Urothelium cell line (cell line): ENCODE data around the gene NUFIP2.
"Not testable (repeated sequence)": the region's sequence is repeated elsewhere in the genome, so short reads cannot be mapped to it uniquely, and the experiment has no call there.

Source experiments
- DNase-seq: peaks from one replicate; pipeline ENCODE4 v3.0.0; 2011; ENCODE audit warnings: low spot score, mixed read lengths
- FAIRE-seq: peaks from 2 replicates; lab custom pipeline; 2011; peaks lifted over from hg19 to GRCh38; lab: Jason Lieb, UNC

NUFIP2 gene

DNA sequence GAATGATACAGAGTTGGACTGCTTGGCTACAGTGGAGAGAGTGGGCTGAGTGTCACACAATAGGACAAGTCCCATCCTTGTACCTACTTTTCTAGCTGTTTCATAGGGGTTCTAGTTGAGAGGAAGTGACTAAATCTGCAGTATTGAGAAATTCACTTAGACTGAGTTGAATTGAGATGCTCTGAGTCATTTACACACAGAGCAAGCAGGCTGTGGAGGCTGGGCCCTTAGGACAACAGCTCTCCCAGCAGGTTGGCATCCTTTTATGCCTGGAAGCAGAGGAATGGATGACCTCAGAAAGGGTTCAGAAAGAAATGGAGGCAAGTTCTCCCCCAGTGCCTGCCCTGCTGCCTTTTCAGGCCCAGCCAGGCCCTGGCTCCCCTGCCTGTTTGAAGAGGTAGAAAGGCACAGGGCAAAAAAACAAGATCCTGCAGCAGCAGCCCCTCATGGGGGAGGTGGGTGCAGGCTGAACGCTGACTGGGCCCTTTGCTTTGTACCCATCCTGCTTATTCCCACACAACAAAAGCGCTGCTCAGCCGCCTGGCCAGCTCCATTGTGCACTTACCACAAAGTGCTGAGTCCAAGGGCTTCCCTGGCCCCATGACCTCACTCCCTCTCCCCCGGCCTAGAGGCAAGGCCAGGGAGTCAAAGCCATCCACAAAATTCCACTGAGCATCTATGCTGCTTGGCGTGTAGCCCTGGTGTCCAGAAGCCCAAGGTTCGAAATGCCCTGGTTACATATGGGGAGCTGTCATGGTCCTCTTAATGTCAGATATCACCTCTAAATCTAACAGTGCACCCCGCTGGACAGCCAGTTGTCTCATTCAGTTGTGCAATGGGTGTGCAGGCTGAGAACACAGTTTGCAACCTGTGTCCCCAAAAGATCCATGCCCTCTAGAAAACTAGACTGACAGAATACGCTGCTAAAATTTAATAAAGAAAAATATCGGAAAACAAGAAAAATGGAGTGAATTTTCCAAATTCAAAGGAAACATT is 52.7 kb downstream of the NUFIP2 start:
- peak; percentile 92 for DNase-seq
- peak; percentile 97 for FAIRE-seq

DNA sequence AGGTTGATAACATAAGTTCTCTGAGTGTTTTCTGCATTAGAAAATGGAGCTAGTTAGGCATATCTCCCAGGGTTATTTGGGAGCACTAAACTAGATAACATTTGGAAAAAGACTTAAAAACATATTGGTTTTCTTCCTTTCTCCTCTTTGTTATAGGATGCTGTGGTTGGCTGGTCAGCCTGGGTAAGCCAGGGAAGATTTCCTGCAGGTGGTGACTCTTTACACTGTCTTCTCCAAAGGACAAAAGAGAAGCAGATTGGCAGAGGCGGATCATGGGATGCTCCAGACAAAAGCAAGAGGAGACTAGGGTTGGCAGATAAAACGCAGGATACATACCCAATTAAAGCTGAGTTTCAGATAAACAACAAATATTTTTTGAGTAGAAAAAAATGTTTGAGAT is 53.5 kb downstream of the NUFIP2 start:
- FAIRE-seq: no peak
- peak; percentile 36 for DNase-seq

DNA sequence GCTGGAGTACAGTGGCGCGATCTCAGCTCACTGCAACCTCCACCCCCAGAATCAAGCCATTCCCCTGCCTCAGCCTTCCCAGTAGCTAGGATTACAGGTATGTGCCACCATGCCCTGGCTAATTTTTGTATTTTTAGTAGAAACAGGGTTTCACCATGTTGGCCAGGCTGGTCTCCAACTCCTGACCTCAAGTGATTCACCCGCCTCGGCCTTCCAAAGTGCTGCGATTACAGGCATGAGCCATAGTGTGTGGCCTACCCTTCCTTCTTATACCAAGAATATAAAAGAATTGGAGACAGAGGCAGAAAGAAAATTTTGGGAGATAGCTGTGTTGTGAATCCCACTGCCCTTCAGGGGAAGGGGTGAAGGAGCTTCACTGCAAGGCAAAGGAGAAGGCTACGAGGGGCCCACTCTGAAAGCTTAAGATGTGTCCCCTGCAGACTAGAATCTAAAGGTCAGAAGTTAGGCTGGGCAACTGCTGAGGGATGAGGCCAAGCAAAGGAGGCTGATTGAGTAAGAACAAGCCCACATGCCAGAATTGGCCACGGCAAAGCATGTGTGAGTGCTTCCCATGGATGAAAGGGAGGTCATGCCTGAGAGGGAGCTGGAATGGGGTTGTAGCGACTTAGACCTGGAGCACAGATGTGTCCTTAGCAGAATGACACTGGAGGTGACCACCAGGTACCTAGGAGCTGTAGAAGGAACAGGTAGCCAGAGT is 55.7 kb downstream of the NUFIP2 start:
- no peak for DNase-seq
- no peak for FAIRE-seq

DNA sequence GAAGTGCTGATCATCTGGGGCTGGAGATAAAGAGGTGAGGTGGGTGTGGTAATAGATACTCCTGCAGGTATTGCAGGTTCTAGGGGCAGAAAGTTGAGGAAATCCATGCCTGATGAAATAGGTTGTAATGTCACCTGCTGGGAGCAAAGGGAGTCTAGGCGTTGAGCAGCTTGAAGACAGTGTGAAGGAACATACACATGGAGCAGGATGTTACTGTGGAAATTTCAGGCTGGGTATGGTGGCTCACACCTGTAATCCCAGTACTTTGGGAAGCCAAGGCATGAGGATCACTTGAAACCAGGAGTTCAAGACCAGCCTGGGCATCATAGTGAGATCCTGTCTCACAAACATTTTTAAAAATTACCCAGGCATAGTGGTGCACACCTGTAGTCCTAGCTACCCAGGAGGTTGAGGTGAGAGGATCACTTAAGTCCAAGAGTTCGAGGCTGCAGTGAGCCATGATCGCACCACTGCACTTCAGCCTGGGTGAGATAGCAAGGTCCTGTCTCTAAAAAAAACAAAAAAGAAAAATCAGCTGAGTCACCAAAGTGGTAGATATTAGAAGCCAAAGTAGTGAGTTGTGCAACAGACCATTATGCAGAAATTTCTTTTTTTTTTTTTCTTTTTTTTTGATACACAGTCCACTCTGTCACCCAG is 56.3 kb downstream of the NUFIP2 start:
- DNase-seq (no peak), FAIRE-seq (no peak)

DNA sequence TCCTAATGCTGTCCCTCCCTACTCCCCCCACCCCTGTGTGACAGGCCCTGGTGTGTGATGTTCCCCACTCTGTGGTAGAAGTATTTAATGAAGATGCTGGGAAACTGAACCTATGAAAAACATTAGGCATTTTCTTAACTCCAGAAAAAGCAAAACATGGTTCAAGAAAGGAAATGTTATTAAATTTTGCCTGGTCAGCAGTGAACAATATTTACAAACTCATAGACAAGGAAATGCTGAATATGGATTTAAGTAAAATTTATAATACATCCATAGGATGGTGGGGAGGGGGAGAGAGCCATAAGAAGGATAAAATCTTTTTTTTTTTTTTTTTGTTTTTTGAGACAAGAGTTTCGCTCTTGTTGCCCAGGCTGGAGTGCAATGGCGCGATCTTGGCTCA is 58.0 kb downstream of the NUFIP2 start:
- DNase-seq: no peak
- FAIRE-seq: no peak

DNA sequence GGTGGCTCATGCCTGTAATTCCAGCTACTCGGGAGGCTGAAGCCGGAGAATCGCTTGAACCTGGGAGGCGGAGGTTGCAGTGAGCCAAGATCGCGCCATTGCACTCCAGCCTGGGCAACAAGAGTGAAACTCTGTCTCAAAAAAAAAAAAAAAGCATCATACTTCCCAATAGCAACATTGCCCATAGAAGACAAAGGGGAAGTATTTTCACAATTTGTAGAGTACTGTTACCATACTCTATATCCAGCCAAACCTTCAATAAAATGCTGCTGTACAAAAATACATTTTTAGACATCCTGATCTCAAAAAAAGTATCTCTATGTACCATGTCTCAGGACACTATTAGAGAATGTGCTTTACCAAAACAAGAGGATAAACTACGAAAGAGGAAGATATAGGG is 59.0 kb downstream of the NUFIP2 start:
- not testable (repeated sequence) for FAIRE-seq, DNase-seq

DNA sequence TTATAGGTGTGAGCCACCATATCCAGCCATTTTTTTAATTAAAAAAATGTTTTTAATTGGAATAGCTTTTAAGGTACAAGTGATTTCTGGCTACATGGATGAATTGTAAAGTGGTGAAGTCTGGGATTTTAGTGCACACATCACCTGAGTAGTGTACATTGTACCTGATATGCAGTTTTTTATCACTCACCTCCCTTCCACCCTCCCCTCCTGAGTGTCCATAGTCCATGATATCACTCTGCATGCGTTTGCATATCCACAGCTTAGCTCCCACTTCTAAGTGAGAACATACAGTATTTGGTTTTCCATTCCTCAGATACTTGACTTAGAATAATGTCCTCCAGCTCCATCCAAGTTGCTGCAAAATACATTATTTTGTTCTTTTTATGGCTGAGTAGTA is 60.6 kb downstream of the NUFIP2 start:
- DNase-seq (no peak), FAIRE-seq (no peak)

DNA sequence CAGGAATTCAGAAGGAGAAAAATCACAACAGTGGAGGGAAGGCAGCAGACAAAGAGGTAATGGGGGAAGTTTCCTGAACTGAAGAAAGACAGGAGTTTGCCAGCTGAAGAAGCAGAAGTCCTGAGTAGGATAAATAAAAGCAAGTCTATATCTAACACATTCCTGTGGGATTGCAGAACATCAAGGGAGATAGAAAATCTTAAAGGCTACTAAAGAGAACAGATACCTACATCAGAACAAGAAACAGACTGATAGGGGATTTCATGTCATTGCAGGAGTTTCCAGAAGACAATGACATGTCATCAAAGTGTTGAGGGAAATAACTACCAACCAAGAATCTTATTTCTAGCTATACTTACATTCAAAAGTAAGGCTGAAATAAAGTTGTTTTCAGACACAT is 68.6 kb downstream of the NUFIP2 start:
- DNase-seq: no peak
- no peak for FAIRE-seq

DNA sequence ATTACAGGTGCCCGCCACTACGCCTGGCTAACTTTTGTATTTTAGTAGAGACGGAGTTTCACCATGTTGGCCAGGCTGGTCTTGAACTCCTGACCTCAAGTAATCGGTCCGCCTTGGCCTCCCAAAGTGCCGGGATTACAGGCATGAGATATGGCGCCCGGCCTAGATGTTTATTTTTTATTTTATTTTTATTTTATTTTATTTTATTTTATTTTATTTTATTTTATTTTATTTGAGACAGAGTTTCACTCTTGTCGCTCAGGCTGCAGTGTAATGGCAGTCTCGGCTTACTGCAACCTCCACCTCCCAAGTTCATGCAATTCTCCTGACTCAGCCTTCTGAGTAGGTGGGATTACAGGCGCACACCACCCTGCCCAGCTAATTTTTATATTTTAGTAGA is 72.6 kb downstream of the NUFIP2 start:
- not testable (repeated sequence) for DNase-seq, FAIRE-seq

DNA sequence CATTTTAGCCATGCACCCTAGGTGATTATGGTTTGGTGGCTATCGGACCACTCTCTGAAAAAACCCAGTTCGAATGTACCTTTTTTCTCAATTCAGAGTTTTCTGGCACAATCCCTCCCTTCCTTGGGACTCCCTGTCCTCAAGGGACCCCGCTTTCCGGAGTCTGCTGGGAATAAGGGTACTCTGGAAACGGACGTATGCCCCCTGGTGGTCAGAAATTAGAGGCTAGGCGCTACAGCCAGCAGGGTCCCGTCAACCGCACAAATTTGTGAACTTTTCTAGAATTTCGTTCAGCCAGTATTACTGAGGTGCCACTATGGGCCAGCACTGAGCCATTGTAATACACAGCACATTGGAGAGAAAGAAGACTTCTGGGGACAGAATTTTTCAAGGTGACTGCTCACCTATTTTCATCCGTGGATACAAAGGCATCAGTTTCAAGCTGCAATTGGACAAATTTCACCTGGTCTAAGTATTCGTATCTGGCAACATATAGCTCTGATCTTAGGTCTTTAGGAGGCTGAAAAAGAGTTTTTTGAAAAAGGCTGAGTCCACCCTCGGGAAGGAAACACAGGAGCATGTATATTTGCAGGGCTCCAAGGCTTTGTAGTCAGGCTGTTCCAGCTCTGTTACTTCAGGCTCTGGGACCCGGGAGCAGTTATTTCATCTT is 74.4 kb downstream of the NUFIP2 start:
- no peak for FAIRE-seq
- peak; percentile 86 for DNase-seq

DNA sequence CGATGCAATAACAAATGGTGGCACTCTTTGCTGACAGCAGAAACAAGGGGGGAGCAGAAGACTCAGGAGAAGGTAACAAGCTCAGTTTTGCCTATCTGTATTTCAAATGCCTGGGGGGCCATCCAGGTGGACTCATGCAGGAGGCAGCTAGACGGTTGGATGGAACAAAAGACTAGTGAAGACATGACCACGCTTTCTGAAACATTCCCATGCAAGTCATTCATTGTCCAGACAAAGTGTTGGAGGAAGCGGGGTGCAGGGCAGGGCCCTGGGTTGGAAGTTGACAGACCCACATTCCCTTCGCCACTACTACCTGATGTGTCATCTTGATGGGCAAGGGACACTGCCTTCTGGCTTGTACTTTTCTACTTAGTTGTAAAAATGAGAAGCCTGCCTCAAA is 77.1 kb downstream of the NUFIP2 start:
- no peak for DNase-seq
- no peak for FAIRE-seq

DNA sequence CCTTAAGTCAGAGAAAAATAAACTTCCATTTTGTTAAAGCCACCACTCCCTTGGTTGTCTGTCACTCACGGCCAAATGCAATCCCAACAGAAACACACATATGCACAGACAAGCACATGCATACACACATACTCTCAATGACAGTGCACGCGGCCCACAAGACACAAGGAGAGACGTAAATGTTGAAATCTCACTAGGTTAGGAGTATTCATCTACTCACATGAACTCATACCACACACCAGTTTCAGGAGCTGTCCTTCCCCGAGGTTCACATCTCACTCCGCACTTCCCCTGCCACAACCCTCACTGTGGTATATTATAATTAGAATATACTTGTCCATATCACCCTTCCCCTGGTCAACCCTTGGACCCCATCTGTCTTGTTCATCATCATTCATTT is 77.8 kb downstream of the NUFIP2 start:
- no peak for DNase-seq
- peak; percentile 30 for FAIRE-seq

DNA sequence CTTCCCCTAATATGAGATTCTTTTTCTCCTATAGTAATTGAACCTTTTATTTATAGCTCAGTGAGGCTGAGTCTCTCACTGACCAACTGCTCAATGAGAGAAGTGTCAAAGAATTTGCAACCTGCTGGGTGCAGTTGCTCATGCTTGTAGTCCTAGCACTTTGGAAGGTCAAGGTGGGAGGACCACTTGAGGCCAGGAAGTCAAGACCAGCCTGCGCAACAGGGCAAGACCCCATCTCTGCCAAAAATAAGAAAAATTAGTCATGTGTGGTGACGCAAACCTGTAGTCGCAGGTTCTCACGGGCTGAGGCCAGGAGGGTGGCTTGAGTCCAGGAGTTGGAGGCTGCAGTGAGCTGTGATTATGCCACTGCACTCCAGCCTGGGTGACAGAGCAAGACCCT is 78.2 kb downstream of the NUFIP2 start:
- DNase-seq (no peak), FAIRE-seq (no peak)

DNA sequence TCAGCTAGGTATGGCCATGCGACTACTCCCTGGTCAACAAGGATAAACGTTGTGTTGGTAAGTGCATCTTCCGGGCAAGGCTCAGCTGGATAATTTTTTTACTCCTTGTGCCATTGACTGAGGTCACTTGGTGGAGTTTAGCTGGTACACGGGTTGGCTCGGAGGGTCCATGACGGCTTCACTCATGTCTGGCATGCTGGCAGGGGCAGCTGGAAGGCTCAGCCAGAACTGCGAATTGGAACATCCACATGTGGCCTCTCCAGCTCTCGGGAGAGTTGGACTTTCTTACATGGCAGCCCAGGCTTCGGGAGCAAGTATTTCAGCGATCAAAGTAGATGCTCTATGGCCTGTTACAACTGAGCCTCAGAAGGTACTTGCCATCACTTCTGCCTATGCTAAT is 78.8 kb downstream of the NUFIP2 start:
- FAIRE-seq: no peak
- no peak for DNase-seq

DNA sequence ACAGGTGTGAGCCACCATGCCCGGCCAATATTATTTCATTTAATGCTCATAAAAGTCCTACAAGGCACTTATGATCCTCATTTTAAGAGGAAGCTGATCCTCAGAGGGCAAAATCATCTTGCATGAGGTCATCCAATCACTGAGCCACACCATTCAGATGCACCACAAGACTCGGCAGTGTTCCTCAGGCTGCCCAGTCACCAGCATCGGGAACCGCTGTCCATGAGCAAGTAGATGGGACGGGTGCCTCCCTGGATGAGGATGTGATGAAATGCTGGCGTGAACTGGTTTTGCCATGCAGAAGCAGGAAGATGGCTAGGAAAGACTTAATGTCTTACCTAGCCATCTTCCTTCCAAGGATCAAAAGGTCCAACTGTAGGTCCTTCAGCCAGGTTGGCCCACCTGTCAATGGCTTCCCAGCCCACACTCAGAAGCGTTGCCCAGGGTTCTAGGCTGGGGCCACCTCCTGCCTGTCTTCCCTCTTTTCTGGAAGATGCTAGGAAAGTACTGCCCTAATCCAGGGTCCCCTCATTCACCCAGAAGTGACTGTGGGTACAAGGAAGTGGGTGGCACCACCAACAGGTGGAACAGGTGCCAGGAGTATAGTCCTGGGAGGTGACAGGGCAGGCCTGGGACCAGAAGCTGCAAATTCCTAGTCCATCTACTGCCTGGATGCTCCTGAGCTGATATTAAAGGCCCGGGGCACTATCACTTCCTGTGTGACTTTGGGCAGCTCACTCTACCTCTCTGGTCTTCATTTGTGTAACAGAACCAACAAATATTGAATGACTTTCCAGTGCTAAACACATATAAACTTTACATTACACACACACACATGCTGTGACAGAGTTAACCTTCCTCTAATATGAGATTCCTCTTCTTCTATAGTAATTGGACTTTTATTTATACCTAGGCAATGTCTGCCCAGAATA is 79.5 kb downstream of the NUFIP2 start:
- DNase-seq: no peak
- FAIRE-seq: no peak

DNA sequence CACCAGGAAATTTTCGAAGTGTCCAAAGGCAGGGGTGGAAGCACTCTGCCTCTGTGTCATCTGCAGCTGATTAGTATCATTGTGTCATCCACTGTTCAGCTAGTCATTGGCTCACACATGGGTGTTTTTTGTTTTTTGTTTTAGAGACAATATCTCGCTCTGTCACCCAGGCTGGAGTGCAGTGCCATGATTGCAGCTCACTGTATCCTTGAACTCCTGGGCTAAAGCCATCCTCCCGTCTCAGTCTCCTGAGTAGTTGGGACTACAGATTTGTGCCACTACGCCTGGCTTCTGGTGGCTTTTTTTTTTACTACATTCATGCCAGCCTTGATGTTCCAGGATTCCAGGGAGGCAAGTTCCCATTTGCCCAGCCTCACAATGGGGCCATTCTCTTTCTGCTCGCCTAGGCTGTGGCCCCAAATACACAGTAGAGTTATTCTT is 81.2 kb downstream of the NUFIP2 start:
- DNase-seq (no peak), FAIRE-seq (no peak)

DNA sequence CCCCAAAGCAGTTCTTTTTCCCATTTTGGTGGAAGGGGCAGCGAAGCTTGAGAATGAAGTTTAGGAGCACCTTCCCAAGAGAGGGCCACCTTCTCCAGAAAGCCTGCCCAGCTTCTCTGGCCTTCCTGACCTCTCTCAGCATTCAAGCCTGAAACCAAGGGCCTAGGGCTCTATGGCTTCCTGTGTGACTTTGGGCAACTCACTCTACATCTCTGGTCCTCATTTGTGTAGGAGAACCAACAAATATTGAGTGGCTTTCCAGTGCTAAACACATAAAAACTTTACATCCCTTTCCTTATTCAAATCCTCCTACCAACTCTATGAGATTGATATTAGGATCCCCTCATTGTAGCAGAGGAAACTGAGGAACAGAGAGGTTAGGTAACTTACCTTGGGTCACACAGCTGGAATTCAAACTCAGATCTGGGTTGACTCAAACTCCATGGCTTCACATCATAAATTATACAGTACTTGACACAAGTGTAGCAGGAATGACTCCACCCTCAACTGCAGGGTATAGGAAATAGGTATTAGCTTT is 81.8 kb downstream of the NUFIP2 start:
- DNase-seq: no peak
- no peak for FAIRE-seq

DNA sequence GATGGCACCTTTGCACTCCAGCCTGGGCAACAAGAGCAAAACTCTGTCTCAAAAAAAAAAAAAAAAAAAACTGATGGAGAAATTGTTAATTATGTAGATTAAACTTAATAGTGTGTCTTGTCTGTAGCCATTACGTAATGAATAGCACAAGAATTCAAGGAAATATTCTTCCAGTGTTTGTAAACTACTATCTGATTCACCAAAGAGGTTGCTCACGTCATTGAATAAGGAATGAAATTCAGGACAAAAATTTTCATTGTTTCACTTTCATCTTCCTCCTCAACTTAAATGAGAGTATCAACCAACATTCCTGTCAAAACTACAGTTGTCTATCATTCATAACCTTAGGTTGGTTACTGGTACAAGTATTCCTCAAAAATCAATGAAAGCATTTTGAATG is 83.1 kb downstream of the NUFIP2 start:
- no peak for FAIRE-seq
- no peak for DNase-seq

DNA sequence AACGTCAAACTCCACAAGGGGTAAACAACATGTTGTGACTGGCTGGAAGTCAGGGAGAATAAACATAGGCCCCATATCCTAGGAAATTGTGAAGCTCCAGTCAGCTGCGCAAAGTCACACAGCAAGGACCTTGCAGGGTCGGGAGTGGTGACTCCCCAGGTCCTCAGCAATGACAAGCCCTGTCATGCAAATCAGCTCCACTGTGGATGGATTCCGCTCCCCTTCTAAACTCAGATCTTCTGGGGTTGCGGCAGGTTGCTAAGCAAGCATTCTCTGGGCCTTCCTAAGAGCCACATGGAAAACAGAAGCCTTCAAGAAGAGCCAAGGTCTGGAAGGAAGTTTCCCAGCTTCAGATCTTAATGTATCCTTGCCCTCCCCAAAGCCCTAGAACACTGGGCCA is 84.9 kb downstream of the NUFIP2 start:
- FAIRE-seq: no peak

DNA sequence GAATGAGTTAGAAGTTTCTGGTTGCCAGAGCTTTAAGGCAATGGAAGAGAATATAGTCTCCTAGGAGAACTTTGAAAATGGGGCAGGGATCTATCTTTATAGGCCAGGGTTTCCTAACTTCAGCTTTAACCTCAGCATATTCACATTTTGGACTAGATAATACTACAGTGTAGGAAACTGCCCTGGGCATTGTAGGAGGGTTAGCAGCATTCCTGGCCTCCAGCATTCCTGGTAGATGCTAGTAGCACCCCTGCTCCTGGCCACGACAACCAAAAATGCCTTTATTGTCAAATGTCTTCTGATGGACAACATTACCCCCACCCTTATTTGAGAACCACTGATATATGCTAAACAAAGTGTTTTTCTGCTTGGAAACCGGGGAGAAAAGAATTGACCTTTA is 86.0 kb downstream of the NUFIP2 start:
- DNase-seq (no peak), FAIRE-seq (no peak)

More for the DNA sequence above, 84.9 kb downstream of the NUFIP2 start:
- no peak for DNase-seq
